Hepatocyte (in vitro differentiated cells): ENCODE data around the gene GXYLT2. TPM values are rescaled to one million over a fixed set of nuclear protein-coding genes. Genes with fewer than 3 reads are reported as not detected.

Source experiments
- DNase-seq: peaks from one replicate; pipeline ENCODE4 v3.0.0-alpha.2; 2016; ENCODE audit warnings: low spot score
- H2AFZ ChIP-seq: fragments of 200-600 bp; sonication (generic); 2 replicates; pipeline ENCODE4 v1.6.0; 2016; ENCODE audit warnings: antibody characterized with exemption, mild to moderate bottlenecking
- H3K27ac ChIP-seq: fragments of 200-600 bp; sonication (generic); 2 replicates; pipeline ENCODE4 v1.5.1; 2016; ENCODE audit warnings: mild to moderate bottlenecking
- H3K27me3 ChIP-seq: fragments of 200-600 bp; sonication (generic); 2 replicates; pipeline ENCODE4 v1.6.1; 2016
- H3K36me3 ChIP-seq: fragments of 200-600 bp; sonication (generic); replicated peaks from 2 replicates; pipeline ENCODE4 v1.5.1; 2016; ENCODE audit warnings: low read depth; ENCODE audit not compliant: insufficient read depth
- H3K4me1 ChIP-seq: fragments of 200-600 bp; sonication (generic); 2 replicates; pipeline ENCODE4 v1.5.1; 2016; ENCODE audit warnings: mild to moderate bottlenecking, moderate library complexity; ENCODE audit not compliant: insufficient read depth
- H3K4me2 ChIP-seq: fragments of 200-600 bp; sonication (generic); 2 replicates; pipeline ENCODE4 v1.6.0; 2016
- H3K4me3 ChIP-seq: fragments of 200-600 bp; sonication (generic); 2 replicates; pipeline ENCODE4 v1.5.1; 2016; ENCODE audit warnings: mild to moderate bottlenecking
- H3K79me2 ChIP-seq: fragments of 200-600 bp; sonication (generic); 2 replicates; pipeline ENCODE4 v1.6.0; 2017; ENCODE audit warnings: mild to moderate bottlenecking
- H3K9me2 ChIP-seq: fragments of 200-600 bp; sonication (generic); replicated peaks from 2 replicates; pipeline ENCODE4 v1.6.0; 2017; ENCODE audit warnings: mild to moderate bottlenecking; ENCODE audit not compliant: insufficient read depth
- H3K9me3 ChIP-seq: fragments of 200-600 bp; sonication (generic); 2 replicates; pipeline ENCODE4 v1.5.1; 2016; ENCODE audit warnings: low read depth, mild to moderate bottlenecking
- H4K20me1 ChIP-seq: fragments of 200-600 bp; sonication (generic); 2 replicates; pipeline ENCODE4 v1.6.0; 2016; ENCODE audit warnings: mild to moderate bottlenecking; ENCODE audit not compliant: insufficient read depth, poor library complexity, severe bottlenecking
- EZH2 ChIP-seq: fragments of 200-600 bp; sonication (generic); IDR thresholded peaks from 2 replicates; pipeline ENCODE4 v1.6.1; 2016; ENCODE audit warnings: antibody characterized with exemption, mild to moderate bottlenecking, borderline replicate concordance
- EZH2phosphoT487 ChIP-seq: fragments of 200-600 bp; sonication (generic); IDR thresholded peaks from one replicate; pipeline ENCODE4 v1.6.1; 2018; ENCODE audit warnings: antibody characterized with exemption, mild to moderate bottlenecking, low read depth, moderate library complexity; ENCODE audit not compliant: unreplicated experiment, severe bottlenecking
- WGBS: methylation state at CpG from one replicate; pipeline ENCODE4 v1.1.6; 2016; ENCODE audit warnings: low lambda C conversion rate; ENCODE audit errors: missing lambda C conversion rate; 5-methylcytosine and 5-hydroxymethylcytosine counted together
- polyA plus RNA-seq: library from polyadenylated mRNA; unstranded; fragments of >200 nt; fragmentation: Nextera tagmentation; extraction: Ambion mirVana; gene quantifications from 2 replicates; pipeline ENCODE4 v1.2.1, GENCODE V29; 2016
- total RNA-seq: library from RNA; depleted of rRNA; stranded (reverse); fragments of >200 nt; gene quantifications from 2 replicates; pipeline ENCODE4 v1.2.3, GENCODE V29; 2014
- TF ChIP-seq, protein P1 (sequence below): fragments of 200-600 bp; sonication (generic); IDR thresholded peaks from 2 replicates; pipeline ENCODE4 v1.5.1; 2016; ENCODE audit warnings: antibody characterized with exemption, mild to moderate bottlenecking; ENCODE audit not compliant: poor library complexity

Gene GXYLT2
- total and polyA plus RNA-seq, 2 experiments from 2014 or later: 27.4 to 35.7 TPM

DNA sequence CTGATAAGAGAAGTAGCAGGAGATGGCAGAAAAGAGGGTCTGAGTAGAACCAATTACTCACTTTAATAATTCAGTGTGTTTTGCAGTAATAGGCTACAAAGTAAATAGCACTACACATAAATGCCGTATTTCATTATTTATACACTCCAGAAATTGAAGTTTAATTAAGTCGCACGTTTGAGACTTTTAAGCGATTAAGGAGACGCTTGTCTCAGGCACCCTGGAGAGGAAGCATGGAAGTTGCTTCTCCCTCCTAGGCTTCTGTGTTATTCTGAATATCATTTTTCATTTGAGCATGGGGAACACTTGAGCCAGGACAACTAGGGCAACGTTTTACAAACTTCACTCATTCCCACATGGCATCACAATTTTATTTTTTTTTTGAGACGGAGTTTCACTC is 12.2 kb downstream of the GXYLT2 start:
- peaks cover 12% of the 10 kb centered on the region for H3K4me1 ChIP-seq
- H3K27ac ChIP-seq: no peak overlapping the region
- no peak overlapping the region for H3K4me2 ChIP-seq
- no peaks in the 10 kb centered on the region for H3K9me2 ChIP-seq
- H2AFZ ChIP-seq: no peak overlapping the region
- H3K27me3 ChIP-seq: no peaks in the 10 kb centered on the region
- H3K79me2 ChIP-seq: peaks cover 49% of the 10 kb centered on the region
- H4K20me1 ChIP-seq: no peaks in the 10 kb centered on the region
- DNase-seq: no peak
- H3K36me3 ChIP-seq: no peaks in the 10 kb centered on the region
- TF ChIP-seq EZH2 (no peak), EZH2phosphoT487 (no peak)
- TF ChIP-seq, protein P1, sequence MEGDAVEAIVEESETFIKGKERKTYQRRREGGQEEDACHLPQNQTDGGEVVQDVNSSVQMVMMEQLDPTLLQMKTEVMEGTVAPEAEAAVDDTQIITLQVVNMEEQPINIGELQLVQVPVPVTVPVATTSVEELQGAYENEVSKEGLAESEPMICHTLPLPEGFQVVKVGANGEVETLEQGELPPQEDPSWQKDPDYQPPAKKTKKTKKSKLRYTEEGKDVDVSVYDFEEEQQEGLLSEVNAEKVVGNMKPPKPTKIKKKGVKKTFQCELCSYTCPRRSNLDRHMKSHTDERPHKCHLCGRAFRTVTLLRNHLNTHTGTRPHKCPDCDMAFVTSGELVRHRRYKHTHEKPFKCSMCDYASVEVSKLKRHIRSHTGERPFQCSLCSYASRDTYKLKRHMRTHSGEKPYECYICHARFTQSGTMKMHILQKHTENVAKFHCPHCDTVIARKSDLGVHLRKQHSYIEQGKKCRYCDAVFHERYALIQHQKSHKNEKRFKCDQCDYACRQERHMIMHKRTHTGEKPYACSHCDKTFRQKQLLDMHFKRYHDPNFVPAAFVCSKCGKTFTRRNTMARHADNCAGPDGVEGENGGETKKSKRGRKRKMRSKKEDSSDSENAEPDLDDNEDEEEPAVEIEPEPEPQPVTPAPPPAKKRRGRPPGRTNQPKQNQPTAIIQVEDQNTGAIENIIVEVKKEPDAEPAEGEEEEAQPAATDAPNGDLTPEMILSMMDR: no peak
- WGBS: 89% methylated on average over 7 of the region's 7 CpGs
- no peaks in the 10 kb centered on the region for H3K9me3 ChIP-seq
- H3K4me3 ChIP-seq: no peak overlapping the region

DNA sequence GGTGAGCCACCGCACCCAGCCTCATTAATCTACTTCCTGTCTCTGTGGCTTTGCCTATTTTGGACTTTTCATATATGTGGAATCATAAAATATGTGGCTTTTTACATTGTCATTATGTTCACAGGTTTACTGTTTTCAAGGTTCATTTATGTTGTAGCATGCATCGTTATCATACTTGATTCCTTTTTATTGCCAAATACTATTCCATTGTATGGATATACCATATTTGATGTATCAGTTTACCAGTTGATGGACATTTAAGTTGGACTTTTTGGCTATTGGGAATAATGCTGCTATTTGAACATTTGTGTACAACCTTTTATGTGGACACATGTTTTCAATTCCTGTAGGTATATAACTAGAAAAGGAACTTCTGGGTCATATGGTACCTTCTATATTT is 14.0 kb downstream of the GXYLT2 start:
- no peak overlapping the region for H3K4me2 ChIP-seq
- TF ChIP-seq, protein P1: no peak
- no peak for TF ChIP-seq EZH2phosphoT487
- no peak for TF ChIP-seq EZH2
- no peaks in the 10 kb centered on the region for H4K20me1 ChIP-seq

DNA sequence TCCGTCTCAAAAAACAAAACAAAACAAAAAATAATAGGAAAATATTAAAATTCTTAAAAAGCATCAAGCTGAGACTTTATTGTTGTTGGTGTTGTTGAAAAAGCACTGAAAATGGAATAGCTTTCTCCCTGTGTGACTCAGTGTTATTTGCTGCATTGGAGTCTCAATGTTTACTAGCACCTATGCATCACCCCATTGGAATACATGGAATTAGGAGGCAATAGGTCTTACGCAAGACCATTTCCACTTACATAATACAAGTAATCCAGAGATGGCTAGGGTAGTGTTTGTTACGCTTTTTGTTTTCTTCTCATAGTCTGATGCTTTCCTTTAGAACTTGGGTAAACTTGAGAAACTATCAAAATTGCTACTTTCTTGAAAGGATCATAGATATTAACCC is 15.2 kb downstream of the GXYLT2 start:
- DNase-seq: peak; percentile 40
- WGBS: 83% methylated on average over 3 of the region's 3 CpGs
- H3K4me2 ChIP-seq: no peak overlapping the region

More for the DNA sequence above, 14.0 kb downstream of the GXYLT2 start:
- Histone ChIP-seq H3K4me1 (peaks cover 8% of the 10 kb centered on the region), H2AFZ (no peak overlapping the region), H3K9me3 (no peaks in the 10 kb centered on the region), H3K4me3 (no peak overlapping the region), H3K27ac (no peak overlapping the region), H3K79me2 (peaks cover 44% of the 10 kb centered on the region), H3K27me3 (no peaks in the 10 kb centered on the region), H3K9me2 (no peaks in the 10 kb centered on the region), H3K36me3 (no peaks in the 10 kb centered on the region)
- DNase-seq: no peak
- WGBS: 97% methylated on average over 2 of the region's 2 CpGs

More for the DNA sequence above, 15.2 kb downstream of the GXYLT2 start:
- Histone ChIP-seq H3K36me3 (no peaks in the 10 kb centered on the region), H3K4me3 (no peak overlapping the region), H3K4me1 (peaks cover under 1% of the 10 kb centered on the region), H3K9me2 (no peaks in the 10 kb centered on the region), H3K27me3 (no peaks in the 10 kb centered on the region), H4K20me1 (no peaks in the 10 kb centered on the region), H3K27ac (no peak overlapping the region), H3K9me3 (no peaks in the 10 kb centered on the region), H2AFZ (no peak overlapping the region), H3K79me2 (peaks cover 41% of the 10 kb centered on the region)
- TF ChIP-seq, protein P1: no peak
- TF ChIP-seq EZH2phosphoT487 (no peak), EZH2 (no peak)
